Neural progenitor cell (in vitro differentiated cells): Measurements from ENCODE around the gene SRPK3. TPM values are rescaled to one million over a fixed set of nuclear protein-coding genes. Genes with fewer than 3 reads are reported as not detected.

Experiments
- DNase-seq: peaks from one replicate; pipeline ENCODE4 v3.0.0-alpha.2; 2016; ENCODE audit warnings: low spot score
- H2AFZ ChIP-seq: fragments of 200-600 bp; sonication (generic); replicated peaks from 2 replicates; pipeline ENCODE4 v1.6.1; 2016; ENCODE audit warnings: antibody characterized with exemption
- H3F3A ChIP-seq: fragments of 200-600 bp; sonication (generic); 2 replicates; pipeline ENCODE4 v1.6.1; 2016; ENCODE audit warnings: antibody characterized with exemption, low read depth
- H3K27ac ChIP-seq: fragments of 200-600 bp; sonication (generic); 2 replicates; pipeline ENCODE4 v1.5.1; 2016; ENCODE audit warnings: mild to moderate bottlenecking
- H3K27me3 ChIP-seq: fragments of 200-600 bp; sonication (generic); 2 replicates; pipeline ENCODE4 v1.6.1; 2016; ENCODE audit warnings: mild to moderate bottlenecking, moderate library complexity
- H3K36me3 ChIP-seq: fragments of 200-600 bp; sonication (generic); 2 replicates; pipeline ENCODE4 v1.5.1; 2016
- H3K4me1 ChIP-seq: fragments of 200-600 bp; sonication (generic); 2 replicates; pipeline ENCODE4 v1.6.1; 2016; ENCODE audit warnings: mixed run types
- H3K4me2 ChIP-seq: fragments of 200-600 bp; sonication (generic); 2 replicates; pipeline ENCODE4 v1.6.1; 2016
- H3K4me3 ChIP-seq: fragments of 200-600 bp; sonication (generic); 2 replicates; pipeline ENCODE4 v1.5.1; 2016
- H3K79me2 ChIP-seq: fragments of 200-600 bp; sonication (generic); 2 replicates; pipeline ENCODE4 v1.6.1; 2016; ENCODE audit warnings: low read depth
- H3K9ac ChIP-seq: fragments of 200-600 bp; sonication (generic); 2 replicates; pipeline ENCODE4 v1.6.1; 2016
- H3K9me3 ChIP-seq: fragments of 200-600 bp; sonication (generic); 2 replicates; pipeline ENCODE4 v1.5.1; 2016; ENCODE audit warnings: low read depth
- H4K20me1 ChIP-seq: fragments of 200-600 bp; sonication (generic); 2 replicates; pipeline ENCODE4 v1.6.1; 2016; ENCODE audit warnings: low read depth
- H3K27ac Mint-ChIP-seq: 3 replicates; pipeline ENCODE4 v1.8.0; 2021; ENCODE audit warnings: mixed read lengths
- H3K27me3 Mint-ChIP-seq: 2 replicates; pipeline ENCODE4 v1.8.0; 2022; ENCODE audit warnings: low read depth, mild to moderate bottlenecking, inconsistent platforms, moderate library complexity, mixed read lengths; ENCODE audit not compliant: insufficient read depth
- H3K36me3 Mint-ChIP-seq: 3 replicates; pipeline ENCODE4 v1.8.0; 2021; ENCODE audit warnings: mixed read lengths
- H3K4me1 Mint-ChIP-seq: 3 replicates; pipeline ENCODE4 v1.8.0; 2021; ENCODE audit warnings: mixed read lengths
- H3K4me3 Mint-ChIP-seq: 3 replicates; pipeline ENCODE4 v1.8.0; 2021; ENCODE audit warnings: mild to moderate bottlenecking, moderate library complexity, mixed read lengths
- H3K9me3 Mint-ChIP-seq: 3 replicates; pipeline ENCODE4 v1.8.0; 2020; ENCODE audit warnings: mixed read lengths
- CTCF ChIP-seq: fragments of 200-600 bp; sonication (generic); IDR thresholded peaks from 2 replicates; pipeline ENCODE4 v1.5.1; 2017; ENCODE audit warnings: antibody characterized with exemption, mild to moderate bottlenecking
- EZH2 ChIP-seq: fragments of 200-600 bp; sonication (generic); IDR thresholded peaks from 2 replicates; pipeline ENCODE4 v1.6.1; 2017; ENCODE audit warnings: antibody characterized with exemption, mild to moderate bottlenecking, moderate library complexity
- EZH2phosphoT487 ChIP-seq: fragments of 200-600 bp; sonication (generic); IDR thresholded peaks from 2 replicates; pipeline ENCODE4 v1.6.1; 2017; ENCODE audit warnings: antibody characterized with exemption
- total RNA-seq: library from RNA; depleted of rRNA; stranded (reverse); fragments of >200 nt; gene quantifications from 2 replicates; pipeline ENCODE4 v1.2.3, GENCODE V29; 2015; ENCODE audit warnings: low replicate concordance

SRPK3 gene
- total RNA-seq, 1 donor from 2014 or later: not detected

- H3K27ac Mint-ChIP-seq: no peak overlapping the region
- H4K20me1 ChIP-seq: no peaks in the 10 kb centered on the region
- no peaks in the 10 kb centered on the region for H3K27me3 ChIP-seq
- H3K36me3 Mint-ChIP-seq: no peaks in the 10 kb centered on the region
- H3K36me3 ChIP-seq: no peaks in the 10 kb centered on the region
- H3K27ac ChIP-seq: no peak overlapping the region
- TF ChIP-seq EZH2: no peak
- TF ChIP-seq CTCF: no peak
- TF ChIP-seq EZH2phosphoT487: no peak
- H3K4me3 ChIP-seq: no peak overlapping the region
- H3K9ac ChIP-seq: no peak overlapping the region
- H3K27me3 Mint-ChIP-seq: peaks cover 3% of the 10 kb centered on the region
- no peaks in the 10 kb centered on the region for H3K4me1 Mint-ChIP-seq
- no peak overlapping the region for H3K4me3 Mint-ChIP-seq
- no peaks in the 10 kb centered on the region for H3K9me3 ChIP-seq
- DNase-seq: no peak
- H3K9me3 Mint-ChIP-seq: peaks cover 30% of the 10 kb centered on the region
- H3K79me2 ChIP-seq: no peaks in the 10 kb centered on the region
- no peaks in the 10 kb centered on the region for H3K4me1 ChIP-seq
- H2AFZ ChIP-seq: no peak overlapping the region
- H3K4me2 ChIP-seq: no peak overlapping the region
- H3F3A ChIP-seq: no peaks in the 10 kb centered on the region
Observed at GRCh38 chrX:153750127-153750774, 30.6 kb upstream of the SRPK3 start.

GRCh38 chrX:153755136-153755535 is 25.7 kb upstream of the SRPK3 start:
- H3K27me3 Mint-ChIP-seq: peaks cover 5% of the 10 kb centered on the region
- peaks cover 32% of the 10 kb centered on the region for H3K9me3 Mint-ChIP-seq
- H3K27ac Mint-ChIP-seq: no peak overlapping the region
- Histone ChIP-seq H3F3A (no peaks in the 10 kb centered on the region), H3K4me2 (no peak overlapping the region), H3K4me3 (no peak overlapping the region), H3K9ac (no peak overlapping the region), H3K27ac (no peak overlapping the region), H4K20me1 (no peaks in the 10 kb centered on the region), H3K27me3 (no peaks in the 10 kb centered on the region), H3K9me3 (no peaks in the 10 kb centered on the region), H2AFZ (no peak overlapping the region), H3K4me1 (no peaks in the 10 kb centered on the region), H3K36me3 (no peaks in the 10 kb centered on the region), H3K79me2 (no peaks in the 10 kb centered on the region)
- no peak for DNase-seq
- TF ChIP-seq CTCF (no peak), EZH2 (no peak), EZH2phosphoT487 (no peak)
- H3K4me1 Mint-ChIP-seq: no peaks in the 10 kb centered on the region
- no peaks in the 10 kb centered on the region for H3K36me3 Mint-ChIP-seq
- no peak overlapping the region for H3K4me3 Mint-ChIP-seq

- Mint-ChIP-seq H3K4me3 (peak overlapping the region; percentile 48), H3K36me3 (no peaks in the 10 kb centered on the region), H3K9me3 (peaks cover 29% of the 10 kb centered on the region), H3K4me1 (peaks cover 12% of the 10 kb centered on the region), H3K27me3 (no peaks in the 10 kb centered on the region), H3K27ac (no peak overlapping the region)
- no peaks in the 10 kb centered on the region for H3K27me3 ChIP-seq
- no peak overlapping the region for H3K27ac ChIP-seq
- H2AFZ ChIP-seq: no peak overlapping the region
- no peak overlapping the region for H3K4me3 ChIP-seq
- no peaks in the 10 kb centered on the region for H3K9me3 ChIP-seq
- TF ChIP-seq EZH2phosphoT487 (no peak), CTCF (no peak), EZH2 (no peak)
- DNase-seq: no peak
- no peak overlapping the region for H3K9ac ChIP-seq
- no peaks in the 10 kb centered on the region for H3K36me3 ChIP-seq
- no peaks in the 10 kb centered on the region for H3F3A ChIP-seq
- H3K4me2 ChIP-seq: no peak overlapping the region
- H4K20me1 ChIP-seq: no peaks in the 10 kb centered on the region
- no peaks in the 10 kb centered on the region for H3K79me2 ChIP-seq
- no peaks in the 10 kb centered on the region for H3K4me1 ChIP-seq
Observed at GRCh38 chrX:153761863-153762262, 19.0 kb upstream of the SRPK3 start.
